ENCODE measurements around the gene RHOF. TPM values are rescaled to one million over a fixed set of nuclear protein-coding genes. Genes with fewer than 3 reads are reported as not detected.

Gene RHOF
- total and polyA plus RNA-seq, 2 of the 8 experiments (the other 6 are each of a cell fraction or from before 2014, with no cell fraction given), result 23.8 to 31.9 TPM

- no peaks in the 10 kb centered on the region for H3K23me2 ChIP-seq (ENCODE audit: low read depth, low read length)
- H2AK5ac ChIP-seq (ENCODE audit: low read depth, low read length), result no peak overlapping the region
- CTCF ChIA-PET (ENCODE audit: partially characterized antibody), result interaction anchor here (1.2 kb wide), 1 partner anchor 21 kb away, joined by 4 read pairs; no protein-coding TSS in a partner anchor
Observed at GRCh38 chr12:121829250-121829918, 35.9 kb upstream of the RHOF start.

More at GRCh38 chr12:121829250-121829918, 35.9 kb upstream of the RHOF start:
- no peak overlapping the region for H3K9ac ChIP-seq (replicated peaks in 1 of 4; ENCODE audit: extremely low read depth in 1 of 4, low read depth in 3 of 4, low read length in 3 of 4)
- H3K14ac ChIP-seq (ENCODE audit: insufficient read length), result no peak overlapping the region
- no peak overlapping the region for H3K4me2 ChIP-seq (ENCODE audit: insufficient read depth in 1 of 2, low read depth in 2 of 2, low read length in 2 of 2)
- H2BK120ac ChIP-seq (replicated peaks; ENCODE audit: low read depth, low read length), result no peak overlapping the region
- H3K27me3 ChIP-seq (replicated peaks in 1 of 4; ENCODE audit: control insufficient read depth in 3 of 4, extremely low read depth in 1 of 4, insufficient read depth in 3 of 4, low read length in 3 of 4), result no peaks in the 10 kb centered on the region
- no peak overlapping the region for H2BK15ac ChIP-seq (ENCODE audit: low read length)
- no peak overlapping the region for H4K5ac ChIP-seq (ENCODE audit: insufficient read length, low read depth, low read length)
- FAIRE-seq, result no peak
- no peak overlapping the region for H2BK12ac ChIP-seq (ENCODE audit: low read depth, low read length)
- H3K36me3 ChIP-seq (ENCODE audit: control insufficient read depth in 2 of 4, insufficient read depth in 4 of 4, low read length in 3 of 4), result peaks cover 3 to 39% (median 14%) of the 10 kb centered on the region in 4 experiments; a peak in 7 of 8 replicates
- H3K4me1 ChIP-seq (replicated peaks in 1 of 4; ENCODE audit: control insufficient read depth in 3 of 4, insufficient read depth in 4 of 4, low read length in 3 of 4), result no peaks in the 10 kb centered on the region
- H3K9me3 ChIP-seq (ENCODE audit: insufficient read depth in 2 of 2, low read depth in 1 of 2, low read length in 1 of 2), result no peaks in the 10 kb centered on the region
- H2BK20ac ChIP-seq (ENCODE audit: low read length), result no peak overlapping the region
- H3K79me1 ChIP-seq (ENCODE audit: low read depth, low read length), result no peaks in the 10 kb centered on the region
- no peaks in the 10 kb centered on the region for H3K79me2 ChIP-seq (ENCODE audit: control insufficient read depth in 1 of 2, insufficient read depth in 2 of 2, low read length in 2 of 2)
- H3K4me3 ChIP-seq (ENCODE audit: extremely low read depth in 1 of 4, insufficient read depth in 2 of 4, low read depth in 3 of 4, low read length in 4 of 4), result no peak overlapping the region
- no peak for DNase-seq (ENCODE audit: low read depth in 1 of 2, low spot score in 2 of 2)
- H4K91ac ChIP-seq (replicated peaks; ENCODE audit: insufficient read length, low read length), result no peak overlapping the region
- POLR2A ChIA-PET (ENCODE audit: partially characterized antibody), result interaction anchor here (0.6 to 6.4 kb wide), 4 partner anchors 11 to 34 kb away, joined by 3 to 50 read pairs (median 18); partner anchors contain the start of genes RHOF and SETD1B
- no peak overlapping the region for H3K18ac ChIP-seq (ENCODE audit: extremely low read depth, low read length)
- no peak overlapping the region for H2BK5ac ChIP-seq (ENCODE audit: low read depth, low read length)
- H3K56ac ChIP-seq (replicated peaks; ENCODE audit: insufficient read length, low read depth, low read length), result no peak overlapping the region
- WGBS, 2 experiments (ENCODE audit: extremely low coverage in 1 of 2, insufficient coverage in 1 of 2, insufficient read length in 1 of 2, insufficient replicate concordance in 2 of 2, low coverage in 1 of 2, low lambda C conversion rate in 2 of 2, missing lambda C conversion rate in 1 of 2), result 90% methylated on average over 7 of the region's 7 CpGs; no CpG with 5 or more reads in 1 of the 2 experiments
- H4K8ac ChIP-seq (ENCODE audit: extremely low read depth, insufficient read depth, low read length), result no peak overlapping the region
- H3K27ac ChIP-seq (ENCODE audit: low read depth, low read length), result no peak overlapping the region
- H3K4ac ChIP-seq (replicated peaks; ENCODE audit: insufficient read length, low read depth, low read length), result no peak overlapping the region
- H3K23ac ChIP-seq (ENCODE audit: insufficient read length), result no peak overlapping the region
- no peak overlapping the region for H2AFZ ChIP-seq (ENCODE audit: low read length)
- no peak for TF ChIP-seq BACH1 (IDR thresholded peaks at IDR 0.05; ENCODE audit: low read length)
- H4K20me1 ChIP-seq (replicated peaks in 1 of 2; ENCODE audit: control insufficient read depth in 1 of 2, insufficient read depth in 2 of 2, low read length in 2 of 2), result peaks cover 0 to 7% of the 10 kb centered on the region in 2 experiments
